ENCODE results near the gene DTX2.
"Not testable (repeated sequence)": the region's sequence is repeated elsewhere in the genome, so short reads cannot be mapped to it uniquely, and the experiment has no call there.

Gene DTX2

GRCh38 chr7:76492139-76492538 is 30.6 kb downstream of the DTX2 start:
- DNase-seq = not testable (repeated sequence)

GRCh38 chr7:76495717-76496116 is 34.2 kb downstream of the DTX2 start:
- not testable (repeated sequence) for DNase-seq

GRCh38 chr7:76497918-76498582 is 36.5 kb downstream of the DTX2 start:
- DNase-seq = not testable (repeated sequence)

- DNase-seq = not testable (repeated sequence)
Measured at GRCh38 chr7:76498583-76499200, 37.2 kb downstream of the DTX2 start.

- DNase-seq = not testable (repeated sequence)
Measured at GRCh38 chr7:76499201-76499923, 37.9 kb downstream of the DTX2 start.

- DNase-seq = not testable (repeated sequence)
Measured at GRCh38 chr7:76499924-76500241, 38.4 kb downstream of the DTX2 start.

GRCh38 chr7:76502224-76502623 is 40.7 kb downstream of the DTX2 start:
- DNase-seq = not testable (repeated sequence)

- DNase-seq = not testable (repeated sequence)
Measured at GRCh38 chr7:76502836-76503235, 41.3 kb downstream of the DTX2 start.

GRCh38 chr7:76503244-76503643 is 41.7 kb downstream of the DTX2 start:
- not testable (repeated sequence) for DNase-seq

- DNase-seq = not testable (repeated sequence)
Measured at GRCh38 chr7:76504351-76505167, 43.0 kb downstream of the DTX2 start.

- DNase-seq = no peak
Measured at GRCh38 chr7:76505168-76506080, 43.9 kb downstream of the DTX2 start.

GRCh38 chr7:76506081-76506440 is 44.6 kb downstream of the DTX2 start:
- DNase-seq = no peak

GRCh38 chr7:76506643-76507042 is 45.1 kb downstream of the DTX2 start:
- DNase-seq = not testable (repeated sequence)

GRCh38 chr7:76507723-76508406 is 46.4 kb downstream of the DTX2 start:
- DNase-seq = no peak

GRCh38 chr7:76509931-76510877 is 48.7 kb downstream of the DTX2 start, which contains the start of gene UPK3B:
UPK3B (plus strand) TSS chr7:76510552; CDS start chr7:76510653, 101 bp downstream.
- no peak for DNase-seq

- not testable (repeated sequence) for DNase-seq
Measured at GRCh38 chr7:76511200-76511910, 49.8 kb downstream of the DTX2 start.

GRCh38 chr7:76511911-76512885 is 50.7 kb downstream of the DTX2 start:
- DNase-seq = not testable (repeated sequence)
